T1000 (cell line): Measurements from ENCODE around the gene GPT2.
"Not testable (repeated sequence)": the region's sequence is repeated elsewhere in the genome, so short reads cannot be mapped to it uniquely, and the experiment has no call there.

Experiments
- DNase-seq: peaks from one replicate; lab custom pipeline; 2025; ENCODE audit warnings: mixed read lengths; lab: John Stamatoyannopoulos, UW

GPT2 gene

DNA sequence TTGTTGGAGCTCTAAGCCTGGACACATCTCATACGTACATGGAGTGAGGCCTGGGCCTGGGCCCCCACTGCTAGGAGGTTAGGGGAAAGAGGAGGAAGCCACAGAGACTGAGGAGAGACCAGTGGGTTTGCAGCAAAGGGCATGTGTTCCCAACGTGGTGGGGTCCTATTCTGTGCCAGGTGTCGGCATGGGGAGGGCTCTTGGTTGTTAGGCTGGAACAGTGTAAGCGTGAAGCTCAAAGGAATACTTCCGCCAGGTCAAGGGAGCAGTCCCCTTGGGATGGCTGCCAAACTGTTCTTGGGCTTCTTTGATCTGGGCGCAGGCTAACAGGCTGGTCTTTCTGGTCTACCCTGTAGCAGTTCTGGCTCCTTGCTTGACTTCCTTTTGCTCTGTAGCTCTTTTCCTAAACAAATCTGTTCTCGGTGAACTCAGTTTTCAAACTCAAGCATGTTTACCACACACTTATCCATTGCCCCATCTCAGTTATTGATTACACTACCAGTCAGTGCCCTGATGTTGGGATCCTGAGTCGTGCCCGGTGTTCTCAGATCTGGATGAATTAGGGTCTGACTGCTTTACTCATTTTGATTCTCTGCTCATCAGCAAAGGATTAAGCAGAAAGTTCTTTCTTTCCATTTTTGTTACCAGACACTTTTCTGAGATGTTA is 36.4 kb downstream of the GPT2 start:
- no peak for DNase-seq

DNA sequence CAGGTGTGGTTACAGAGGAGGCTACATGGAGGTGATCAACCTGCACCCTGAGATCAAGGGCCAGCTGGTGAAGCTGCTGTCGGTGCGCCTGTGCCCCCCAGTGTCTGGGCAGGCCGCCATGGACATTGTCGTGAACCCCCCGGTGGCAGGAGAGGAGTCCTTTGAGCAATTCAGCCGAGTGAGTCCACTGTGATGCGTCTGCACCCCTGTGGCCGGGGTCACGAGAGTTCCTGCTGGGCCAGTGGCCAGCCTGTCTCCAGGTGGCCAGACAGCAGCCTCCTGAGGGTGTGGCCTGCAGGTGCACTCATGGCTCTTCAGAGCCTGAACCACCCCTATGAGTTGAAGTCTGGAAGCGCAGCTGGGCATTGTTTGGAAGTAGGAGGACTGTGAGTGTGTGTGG is 38.1 kb downstream of the GPT2 start:
- no peak for DNase-seq

DNA sequence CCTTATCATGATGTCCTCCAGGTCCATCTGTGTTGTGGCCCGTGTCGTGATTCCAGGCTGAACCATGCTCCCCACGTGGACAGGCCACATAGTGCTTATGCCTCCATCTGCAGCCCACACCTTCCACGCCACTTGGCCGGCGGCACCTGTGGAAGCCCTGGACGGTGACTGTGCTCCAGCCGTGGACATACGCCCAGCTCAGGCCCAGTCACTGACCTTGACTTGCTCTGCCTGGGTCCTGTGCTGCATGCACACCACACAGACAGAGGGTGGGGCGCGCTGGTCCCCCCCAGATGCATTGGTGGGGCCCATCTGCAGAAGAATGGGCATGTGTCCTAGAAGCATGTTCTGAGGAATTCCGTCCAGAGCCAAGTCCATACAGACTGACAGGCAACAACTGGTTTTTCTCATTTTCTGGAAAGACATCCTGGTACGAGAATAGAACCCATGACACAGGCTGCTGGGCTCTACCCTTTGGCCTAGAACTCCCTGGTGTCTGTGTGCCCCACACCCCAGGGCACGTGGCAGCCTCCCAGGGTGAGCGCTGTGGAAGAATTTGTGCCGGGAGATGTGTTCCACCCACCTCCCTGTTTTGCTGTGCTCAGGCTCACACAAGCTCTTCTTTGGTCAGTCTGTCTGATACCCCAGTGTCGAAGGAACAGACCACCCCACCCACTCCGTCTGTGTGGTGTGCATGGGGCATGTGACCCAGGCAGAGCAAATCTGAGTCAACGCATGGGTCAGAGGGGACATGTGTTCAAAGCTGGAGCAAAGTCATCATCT is 39.5 kb downstream of the GPT2 start:
- DNase-seq: no peak

DNA sequence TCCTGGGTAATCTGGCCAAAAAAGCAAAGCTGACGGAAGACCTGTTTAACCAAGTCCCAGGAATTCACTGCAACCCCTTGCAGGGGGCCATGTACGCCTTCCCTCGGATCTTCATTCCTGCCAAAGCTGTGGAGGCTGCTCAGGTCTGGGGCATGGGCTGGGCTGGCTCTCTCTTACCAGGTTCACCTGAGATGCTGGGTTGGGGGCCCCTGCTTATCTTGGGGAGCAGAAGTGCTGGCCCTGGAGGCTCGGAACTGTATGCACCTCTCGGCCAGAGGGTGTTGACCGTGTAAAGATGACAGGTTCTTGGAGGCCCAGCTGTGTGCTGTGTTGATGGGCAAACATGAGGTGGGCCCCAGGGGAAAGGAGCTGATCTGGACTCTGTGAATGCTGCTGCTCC is 40.2 kb downstream of the GPT2 start:
- DNase-seq: no peak

- no peak for DNase-seq
Observed at GRCh38 chr16:46926470-46927225, 42.5 kb downstream of the GPT2 start.

DNA sequence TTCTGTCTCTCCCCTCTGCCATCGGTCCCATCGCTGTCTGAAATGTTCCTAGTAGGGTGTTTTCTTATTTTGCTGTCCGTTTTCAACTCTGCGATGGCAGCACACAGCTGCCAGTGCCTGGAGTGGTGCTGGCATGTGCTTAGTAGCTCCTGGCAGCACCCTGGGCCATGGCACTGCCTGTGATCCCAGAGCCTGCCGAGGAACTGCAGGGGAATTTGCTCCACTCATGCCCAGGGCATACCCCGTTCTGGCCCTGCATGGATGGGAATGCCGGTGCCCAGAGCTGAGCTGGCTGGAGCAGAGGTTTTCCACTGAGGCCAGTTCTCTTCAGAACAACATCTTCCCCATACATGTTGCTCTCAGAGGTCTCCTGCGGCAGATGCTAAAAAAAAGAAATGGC is 43.1 kb downstream of the GPT2 start:
- no peak for DNase-seq

DNA sequence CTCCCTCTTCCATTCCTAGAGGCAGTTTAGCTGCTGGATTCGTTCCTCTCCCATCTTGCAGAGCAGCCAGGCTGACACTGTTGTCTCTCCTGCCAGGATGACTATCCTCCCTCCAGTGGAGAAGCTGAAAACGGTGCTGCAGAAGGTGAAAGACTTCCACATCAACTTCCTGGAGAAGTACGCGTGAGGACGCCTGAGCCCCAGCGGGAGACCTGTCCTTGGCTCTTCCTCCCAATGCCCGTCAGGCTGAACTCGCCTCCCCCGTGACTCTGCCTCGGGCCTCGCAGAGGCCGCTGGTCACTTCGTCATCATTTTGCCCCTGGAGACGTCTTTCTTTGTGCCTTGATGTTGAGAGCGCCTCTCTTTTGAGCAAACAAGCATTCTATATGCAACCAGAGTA is 44.6 kb downstream of the GPT2 start:
- no peak for DNase-seq

- no peak for DNase-seq
Observed at GRCh38 chr16:46929378-46930332, 45.5 kb downstream of the GPT2 start.

DNA sequence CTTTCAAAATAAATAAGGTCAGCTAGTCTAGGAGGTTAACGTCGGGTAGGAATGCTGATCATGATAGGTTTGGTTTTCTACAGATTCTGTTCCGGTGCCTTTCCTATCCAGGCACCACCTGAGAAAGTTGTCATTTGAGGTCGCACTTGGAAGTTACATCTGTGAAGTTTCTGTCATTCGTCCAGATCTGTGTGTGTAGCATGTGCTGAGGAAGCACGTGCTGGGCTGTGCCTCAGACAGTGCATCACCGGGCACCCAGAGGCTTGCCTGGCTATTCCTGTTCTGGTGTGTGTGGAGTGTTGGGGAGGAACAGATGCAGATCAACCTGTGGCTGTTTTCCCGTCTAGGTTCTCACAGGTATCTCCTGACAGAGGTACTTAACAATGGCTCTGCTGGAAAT is 46.7 kb downstream of the GPT2 start:
- no peak for DNase-seq

DNA sequence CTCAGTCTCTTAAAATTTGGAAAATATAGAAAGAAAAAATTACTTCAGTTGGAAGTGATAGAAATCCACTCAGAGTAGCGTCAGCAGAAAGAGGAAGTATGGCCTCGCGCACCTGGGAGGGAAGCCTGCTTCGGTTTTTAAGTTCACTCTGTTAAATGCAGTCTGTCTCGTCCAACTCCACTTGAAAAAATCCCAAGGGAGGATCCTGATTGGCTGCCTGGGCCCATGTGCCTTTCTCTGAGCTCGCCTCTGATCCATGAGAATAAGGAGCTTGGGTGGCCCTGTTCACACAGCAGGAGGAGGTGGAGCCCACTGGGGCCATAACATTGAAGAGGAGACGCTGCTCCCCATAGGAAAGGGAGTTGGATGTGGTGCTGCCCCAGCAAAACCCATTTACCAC is 48.6 kb downstream of the GPT2 start:
- no peak for DNase-seq

- no peak for DNase-seq
Observed at GRCh38 chr16:46937536-46937935, 53.4 kb downstream of the GPT2 start.

GRCh38 chr16:46944713-46945112 is 60.6 kb downstream of the GPT2 start:
- not testable (repeated sequence) for DNase-seq

- DNase-seq: no peak
Observed at GRCh38 chr16:46947900-46948547, 63.9 kb downstream of the GPT2 start.

DNA sequence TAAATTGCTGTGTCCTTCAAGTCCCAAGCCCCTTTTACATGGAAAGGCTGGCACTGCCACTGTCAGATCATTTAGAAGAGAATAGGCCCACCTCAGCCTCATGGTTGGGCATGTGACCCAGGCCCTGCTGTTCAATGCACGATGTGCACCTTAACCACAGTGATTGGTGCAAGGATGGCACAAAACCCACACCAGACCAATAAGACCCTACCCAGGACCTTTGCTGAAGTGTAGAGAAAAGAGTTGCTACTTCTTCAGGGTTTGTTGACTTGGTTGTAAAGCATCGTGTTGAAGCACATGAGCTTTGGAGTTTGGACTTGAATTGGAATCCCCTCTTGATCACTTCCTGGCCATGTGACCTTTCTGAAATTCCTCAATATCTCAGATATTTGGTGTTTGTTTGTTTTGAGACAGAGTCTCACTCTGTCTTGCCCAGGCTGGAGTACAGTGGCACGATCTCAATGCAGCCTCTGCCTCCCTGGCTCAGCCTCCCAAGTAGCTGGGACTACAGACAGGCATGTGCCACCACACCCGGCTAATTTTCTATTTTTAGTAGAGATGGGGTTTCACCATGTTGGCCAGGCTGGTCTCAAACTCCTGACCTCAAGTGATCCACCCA is 64.5 kb downstream of the GPT2 start:
- DNase-seq: no peak

- DNase-seq: no peak
Observed at GRCh38 chr16:46949241-46949892, 65.2 kb downstream of the GPT2 start.

DNA sequence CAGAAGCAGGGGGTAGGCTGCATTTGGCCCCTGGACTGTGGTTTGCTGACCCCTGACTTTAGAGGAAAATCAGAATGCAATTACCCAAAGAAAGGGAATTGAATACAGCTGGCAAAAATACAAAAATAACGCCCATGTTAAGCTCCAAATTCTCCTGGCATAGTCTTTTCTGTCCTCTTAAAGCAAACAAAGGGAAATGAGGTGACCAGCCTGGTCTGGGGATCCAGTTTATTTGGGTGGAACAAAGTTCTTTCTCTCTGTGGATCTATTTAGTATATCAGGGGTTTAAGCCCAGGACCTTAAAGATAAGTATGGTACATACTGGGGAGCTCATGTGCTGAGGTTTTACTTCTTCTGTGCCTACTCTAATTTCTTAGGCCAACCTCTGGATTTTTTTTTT is 65.8 kb downstream of the GPT2 start:
- DNase-seq: no peak

DNA sequence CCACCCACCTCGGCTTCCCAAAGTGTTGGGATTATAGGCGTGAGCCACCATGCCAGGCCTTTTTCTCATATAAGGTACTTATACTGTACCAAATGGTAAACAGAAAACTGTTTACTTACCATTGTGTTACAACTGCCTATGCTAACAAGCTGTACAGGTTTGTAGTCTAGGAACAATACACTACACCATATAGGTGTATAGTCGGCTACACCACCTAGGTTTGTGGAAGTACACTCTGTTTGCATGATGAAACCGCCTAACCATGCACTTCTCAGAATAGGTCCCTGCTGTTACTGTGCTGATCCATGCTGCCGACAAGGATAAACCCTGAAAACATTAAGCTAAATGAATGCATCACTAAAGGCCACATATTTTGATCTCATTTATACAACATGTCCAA is 70.4 kb downstream of the GPT2 start:
- DNase-seq: no peak

DNA sequence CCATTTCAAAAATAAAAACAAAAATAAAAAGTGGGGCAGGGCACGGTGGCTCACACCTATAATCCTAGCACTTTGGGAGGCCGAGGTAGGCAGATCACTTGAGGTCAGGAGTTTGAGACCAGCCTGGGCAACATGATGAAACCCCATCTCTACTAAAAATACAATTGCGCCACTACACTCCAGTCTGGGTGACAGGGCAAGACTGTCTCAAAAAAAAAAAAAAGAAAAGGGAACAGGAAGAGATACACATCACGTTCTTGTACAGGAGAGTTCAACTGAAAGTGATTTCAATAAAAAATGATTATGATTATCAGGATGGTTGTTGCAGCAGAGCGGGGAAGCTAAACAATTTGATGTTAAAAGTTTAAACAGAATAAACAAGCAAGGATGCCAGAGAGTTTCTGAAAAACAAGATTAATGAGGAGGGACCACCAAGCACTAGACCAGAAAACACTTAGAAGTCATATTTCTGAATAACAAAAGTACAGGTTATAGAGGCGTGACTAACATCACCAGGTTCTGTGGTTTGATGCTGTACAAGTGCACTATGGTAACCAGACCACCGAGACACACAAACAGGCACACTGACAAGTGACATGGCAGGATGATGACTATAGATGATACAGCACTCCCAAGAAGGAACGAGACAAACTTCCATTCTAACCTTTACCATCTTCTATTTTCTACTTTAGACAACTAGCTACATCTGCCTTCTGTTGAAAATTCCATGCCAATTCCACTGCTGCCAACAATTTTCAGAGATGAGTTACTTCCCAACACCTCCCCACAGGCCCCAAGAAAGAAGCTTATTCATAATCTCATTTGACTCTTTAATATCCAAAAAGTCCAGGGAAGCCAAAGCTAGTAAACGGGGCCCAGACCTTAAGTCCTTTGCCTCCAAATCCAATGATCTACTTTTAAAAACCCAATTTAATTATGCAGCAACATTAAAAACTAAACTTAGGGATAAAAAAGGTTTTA is 77.5 kb downstream of the GPT2 start:
- DNase-seq: no peak

DNA sequence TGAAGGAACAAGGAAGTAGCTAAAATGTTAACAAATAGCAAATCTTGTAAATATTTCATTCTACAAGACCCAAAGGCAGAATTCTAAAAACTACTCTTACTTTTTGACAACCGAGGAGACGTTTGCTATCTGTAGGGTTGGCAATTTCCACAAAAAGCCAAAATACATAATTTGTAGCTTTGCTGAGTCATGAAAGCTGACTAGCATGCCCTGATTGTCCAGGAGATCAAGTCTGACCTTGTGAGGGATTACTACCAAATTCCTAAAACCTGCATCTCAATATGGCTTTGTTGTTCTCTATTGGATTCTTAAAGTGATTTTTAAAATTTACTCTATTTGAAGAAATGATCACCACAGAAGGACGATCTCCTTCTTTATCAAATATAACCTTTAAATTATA is 78.5 kb downstream of the GPT2 start:
- DNase-seq: no peak
